Measurements from ENCODE around the gene RAPGEF2. TPM values are rescaled to one million over a fixed set of nuclear protein-coding genes. Genes with fewer than 3 reads are reported as not detected.

RAPGEF2 gene
- total and polyA plus RNA-seq, 2 of the 8 experiments (the other 6 are each of a cell fraction or from before 2014, with no cell fraction given), result 24.4 to 48.6 TPM

DNA sequence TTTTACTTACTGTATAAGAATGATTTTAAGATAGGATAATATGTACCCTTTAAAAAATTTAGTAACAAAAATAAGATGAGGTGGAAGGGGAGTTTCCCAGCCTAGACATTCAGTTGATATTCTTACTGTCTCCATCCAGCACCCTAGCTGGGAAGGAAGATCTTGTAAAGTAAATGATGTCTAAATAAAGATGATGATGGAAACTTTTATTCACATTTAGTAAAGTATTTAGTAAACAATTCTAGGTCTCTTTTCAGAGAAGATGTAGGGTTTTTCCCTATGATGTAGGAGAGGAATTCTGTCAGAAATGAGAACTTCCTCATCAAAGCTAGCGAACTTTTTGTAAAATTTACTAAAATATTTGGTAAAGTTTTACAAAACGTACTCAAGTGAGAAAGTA, 136.8 kb downstream of the RAPGEF2 start:
- no peak overlapping the region for H4K5ac ChIP-seq (ENCODE audit: insufficient read length, low read depth, low read length)
- no peaks in the 10 kb centered on the region for H3K79me1 ChIP-seq (ENCODE audit: low read depth, low read length)
- H3K23ac ChIP-seq (ENCODE audit: insufficient read length), result no peak overlapping the region
- no peaks in the 10 kb centered on the region for H3K27me3 ChIP-seq (replicated peaks in 1 of 4; ENCODE audit: control insufficient read depth in 3 of 4, extremely low read depth in 1 of 4, insufficient read depth in 3 of 4, low read length in 3 of 4)
- ChIA-PET POLR2A (ENCODE audit: partially characterized antibody) (no interaction called here), CTCF (ENCODE audit: partially characterized antibody) (interaction anchor here (0.6 to 1.9 kb wide), 2 partner anchors 11 to 402 kb away, joined by 3 to 5 read pairs; no protein-coding TSS in a partner anchor)
- H3K9me3 ChIP-seq (ENCODE audit: insufficient read depth in 2 of 2, low read depth in 1 of 2, low read length in 1 of 2), result no peaks in the 10 kb centered on the region
- H3K18ac ChIP-seq (ENCODE audit: extremely low read depth, low read length), result no peak overlapping the region
- H2BK120ac ChIP-seq (replicated peaks; ENCODE audit: low read depth, low read length), result no peak overlapping the region
- FAIRE-seq, result no peak
- peaks cover 0 to 2% (median 0%) of the 10 kb centered on the region in 4 experiments; a peak in 1 of 7 replicates for H3K4me1 ChIP-seq (replicated peaks in 1 of 4; ENCODE audit: control insufficient read depth in 3 of 4, insufficient read depth in 4 of 4, low read length in 3 of 4)
- no peak overlapping the region for H3K14ac ChIP-seq (ENCODE audit: insufficient read length)
- no peak overlapping the region for H3K4me2 ChIP-seq (ENCODE audit: insufficient read depth in 1 of 2, low read depth in 2 of 2, low read length in 2 of 2)
- no peak overlapping the region for H2BK12ac ChIP-seq (ENCODE audit: low read depth, low read length)
- peaks cover 0 to 17% of the 10 kb centered on the region in 2 experiments; a peak in 2 of 4 replicates for H3K79me2 ChIP-seq (ENCODE audit: control insufficient read depth in 1 of 2, insufficient read depth in 2 of 2, low read length in 2 of 2)
- no peak for DNase-seq (ENCODE audit: low read depth in 1 of 2, low spot score in 2 of 2)
- no peak overlapping the region for H3K27ac ChIP-seq (ENCODE audit: low read depth, low read length)
- no peaks in the 10 kb centered on the region for H3K23me2 ChIP-seq (ENCODE audit: low read depth, low read length)
- H2BK20ac ChIP-seq (ENCODE audit: low read length), result no peak overlapping the region
- no peak overlapping the region for H4K8ac ChIP-seq (ENCODE audit: extremely low read depth, insufficient read depth, low read length)
- H3K4me3 ChIP-seq (ENCODE audit: extremely low read depth in 1 of 4, insufficient read depth in 2 of 4, low read depth in 3 of 4, low read length in 4 of 4), result no peak overlapping the region
- 94% methylated on average over 2 of the region's 2 CpGs; no CpG with 5 or more reads in 1 of the 2 experiments for WGBS, 2 experiments (ENCODE audit: extremely low coverage in 1 of 2, insufficient coverage in 1 of 2, insufficient read length in 1 of 2, insufficient replicate concordance in 2 of 2, low coverage in 1 of 2, low lambda C conversion rate in 2 of 2, missing lambda C conversion rate in 1 of 2)
- no peak overlapping the region for H2BK5ac ChIP-seq (ENCODE audit: low read depth, low read length)
- H2AK5ac ChIP-seq (ENCODE audit: low read depth, low read length), result no peak overlapping the region
- no peak overlapping the region for H3K9ac ChIP-seq (replicated peaks in 1 of 4; ENCODE audit: extremely low read depth in 1 of 4, low read depth in 3 of 4, low read length in 3 of 4)
- H3K56ac ChIP-seq (replicated peaks; ENCODE audit: insufficient read length, low read depth, low read length), result no peak overlapping the region
- H2AFZ ChIP-seq (ENCODE audit: low read length), result no peak overlapping the region
- H4K20me1 ChIP-seq (replicated peaks in 1 of 2; ENCODE audit: control insufficient read depth in 1 of 2, insufficient read depth in 2 of 2, low read length in 2 of 2), result no peaks in the 10 kb centered on the region
- no peak overlapping the region for H2BK15ac ChIP-seq (ENCODE audit: low read length)
- H4K91ac ChIP-seq (replicated peaks; ENCODE audit: insufficient read length, low read length), result no peak overlapping the region
- TF ChIP-seq FOSL1 (IDR thresholded peaks at IDR 0.05; ENCODE audit: insufficient read depth, low read depth, low read length) (no peak), SP1 (IDR thresholded peaks at IDR 0.05; ENCODE audit: low read depth, low read length) (no peak), SIRT6 (IDR thresholded peaks at IDR 0.05; ENCODE audit: low read length) (no peak), SIN3A (conservative IDR thresholded peaks at IDR 0.05 in 1 of 2, IDR thresholded peaks at IDR 0.05 in 1 of 2; ENCODE audit: low read depth in 1 of 2, low read length in 2 of 2) (no peak), CBX5 (IDR thresholded peaks at IDR 0.05; ENCODE audit: low read depth, low read length) (no peak), POLR2AphosphoS5 (IDR thresholded peaks at IDR 0.05; ENCODE audit: low read depth, low read length) (no peak)
- TF ChIP-seq, protein P1, sequence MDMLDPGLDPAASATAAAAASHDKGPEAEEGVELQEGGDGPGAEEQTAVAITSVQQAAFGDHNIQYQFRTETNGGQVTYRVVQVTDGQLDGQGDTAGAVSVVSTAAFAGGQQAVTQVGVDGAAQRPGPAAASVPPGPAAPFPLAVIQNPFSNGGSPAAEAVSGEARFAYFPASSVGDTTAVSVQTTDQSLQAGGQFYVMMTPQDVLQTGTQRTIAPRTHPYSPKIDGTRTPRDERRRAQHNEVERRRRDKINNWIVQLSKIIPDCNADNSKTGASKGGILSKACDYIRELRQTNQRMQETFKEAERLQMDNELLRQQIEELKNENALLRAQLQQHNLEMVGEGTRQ (IDR thresholded peaks at IDR 0.05; ENCODE audit: low read length), result no peak
- TF ChIP-seq, protein P2, sequence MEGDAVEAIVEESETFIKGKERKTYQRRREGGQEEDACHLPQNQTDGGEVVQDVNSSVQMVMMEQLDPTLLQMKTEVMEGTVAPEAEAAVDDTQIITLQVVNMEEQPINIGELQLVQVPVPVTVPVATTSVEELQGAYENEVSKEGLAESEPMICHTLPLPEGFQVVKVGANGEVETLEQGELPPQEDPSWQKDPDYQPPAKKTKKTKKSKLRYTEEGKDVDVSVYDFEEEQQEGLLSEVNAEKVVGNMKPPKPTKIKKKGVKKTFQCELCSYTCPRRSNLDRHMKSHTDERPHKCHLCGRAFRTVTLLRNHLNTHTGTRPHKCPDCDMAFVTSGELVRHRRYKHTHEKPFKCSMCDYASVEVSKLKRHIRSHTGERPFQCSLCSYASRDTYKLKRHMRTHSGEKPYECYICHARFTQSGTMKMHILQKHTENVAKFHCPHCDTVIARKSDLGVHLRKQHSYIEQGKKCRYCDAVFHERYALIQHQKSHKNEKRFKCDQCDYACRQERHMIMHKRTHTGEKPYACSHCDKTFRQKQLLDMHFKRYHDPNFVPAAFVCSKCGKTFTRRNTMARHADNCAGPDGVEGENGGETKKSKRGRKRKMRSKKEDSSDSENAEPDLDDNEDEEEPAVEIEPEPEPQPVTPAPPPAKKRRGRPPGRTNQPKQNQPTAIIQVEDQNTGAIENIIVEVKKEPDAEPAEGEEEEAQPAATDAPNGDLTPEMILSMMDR (IDR thresholded peaks at IDR 0.05; ENCODE audit: control extremely low read depth in 1 of 3, insufficient read depth in 1 of 3, low read depth in 1 of 3, low read length in 3 of 3), result no peak
- no peak overlapping the region for H3K4ac ChIP-seq (replicated peaks; ENCODE audit: insufficient read length, low read depth, low read length)
- H3K36me3 ChIP-seq (ENCODE audit: control insufficient read depth in 2 of 4, insufficient read depth in 4 of 4, low read length in 3 of 4), result no peaks in the 10 kb centered on the region

Data from H1 (cell line).